ENCODE measurements around the gene CD34. TPM values are rescaled to one million over a fixed set of nuclear protein-coding genes. Genes with fewer than 3 reads are reported as not detected.

CD34 gene
- total and polyA plus RNA-seq, 8 donors = 3.2 to 31.2 (median 11.6) TPM

DNA sequence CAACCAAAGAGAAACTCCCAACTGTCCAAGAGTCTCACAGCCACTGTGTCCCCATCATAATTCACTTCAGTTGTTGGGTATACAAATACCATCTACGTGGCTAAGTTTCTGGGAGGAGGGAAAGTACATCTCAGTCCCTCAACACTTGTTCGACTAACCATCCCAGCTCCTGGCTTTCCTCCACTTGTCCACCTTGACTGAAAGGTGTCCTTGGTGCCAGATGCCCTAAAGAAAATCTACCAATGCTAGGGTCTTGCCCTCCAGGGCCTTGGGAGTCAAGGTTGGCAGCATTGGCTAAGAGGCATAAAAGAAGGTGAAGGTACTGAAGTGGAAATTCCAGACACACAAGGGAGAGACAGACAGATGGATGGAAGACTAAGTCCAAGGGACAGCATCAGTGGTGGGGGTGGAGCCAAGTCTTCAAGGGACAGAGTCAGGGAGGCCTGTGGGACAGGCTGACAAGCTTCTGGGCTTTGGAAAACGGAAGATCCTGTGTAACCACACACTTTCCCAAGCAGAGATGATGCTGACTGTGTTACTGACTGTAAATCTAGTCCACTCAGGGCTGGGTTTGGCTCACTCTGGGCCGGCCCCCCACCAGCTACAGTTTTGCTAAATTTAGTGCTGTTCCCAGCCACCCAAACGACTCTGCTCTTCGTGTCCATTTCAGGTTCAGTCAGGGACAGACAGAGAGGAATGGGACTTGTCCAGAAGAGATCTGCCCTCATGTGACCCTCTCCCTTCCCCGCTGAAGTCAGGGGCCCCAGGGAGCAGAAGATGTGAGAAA is 60.1 kb downstream of the CD34 start:
- intact Hi-C loops (cut with DNase I; ENCODE audit: low total_unique reads) = no loop called here
- H3K27me3 ChIP-seq = no peaks in the 10 kb centered on the region
- DNase-seq = no peak
- peaks cover 7 to 22% (median 16%) of the 10 kb centered on the region in 4 donors for H3K36me3 ChIP-seq
- H3K27ac ChIP-seq = peak overlapping the region in 3 of 5 donors; percentile 10 to 79 (median 73)
- H3K9me3 ChIP-seq = no peaks in the 10 kb centered on the region
- 75 to 90% (median 82%) methylated on average over 6 to 7 of the region's 7 CpGs for WGBS, 5 donors
- peaks cover 45 to 96% (median 68%) of the 10 kb centered on the region in 4 donors for H3K4me1 ChIP-seq
- H3K4me3 ChIP-seq = no peak overlapping the region
- TF ChIP-seq CTCF (IDR thresholded peaks at IDR 0.05) (no peak), POLR2A (IDR thresholded peaks at IDR 0.05) (no peak), POLR2AphosphoS5 (IDR thresholded peaks at IDR 0.05) (no peak), EP300 (IDR thresholded peaks at IDR 0.05) (no peak)

GRCh38 chr1:207849646-207850045 is 61.3 kb downstream of the CD34 start:
- 76 to 86% (median 83%) methylated on average over 8 of the region's 8 CpGs for WGBS, 5 donors
- no peaks in the 10 kb centered on the region for H3K27me3 ChIP-seq
- peak overlapping the region; percentile 16 to 79 (median 64) for H3K27ac ChIP-seq
- H3K36me3 ChIP-seq = peaks cover 7 to 19% (median 10%) of the 10 kb centered on the region in 4 donors
- no peaks in the 10 kb centered on the region for H3K9me3 ChIP-seq
- intact Hi-C loops (cut with DNase I; ENCODE audit: low total_unique reads) = no loop called here
- peaks cover 51 to 96% (median 77%) of the 10 kb centered on the region in 4 donors for H3K4me1 ChIP-seq
- TF ChIP-seq CTCF (IDR thresholded peaks at IDR 0.05) (no peak), EP300 (IDR thresholded peaks at IDR 0.05) (no peak), POLR2AphosphoS5 (IDR thresholded peaks at IDR 0.05) (no peak), POLR2A (IDR thresholded peaks at IDR 0.05) (no peak)
- DNase-seq = no peak
- no peak overlapping the region for H3K4me3 ChIP-seq

DNA sequence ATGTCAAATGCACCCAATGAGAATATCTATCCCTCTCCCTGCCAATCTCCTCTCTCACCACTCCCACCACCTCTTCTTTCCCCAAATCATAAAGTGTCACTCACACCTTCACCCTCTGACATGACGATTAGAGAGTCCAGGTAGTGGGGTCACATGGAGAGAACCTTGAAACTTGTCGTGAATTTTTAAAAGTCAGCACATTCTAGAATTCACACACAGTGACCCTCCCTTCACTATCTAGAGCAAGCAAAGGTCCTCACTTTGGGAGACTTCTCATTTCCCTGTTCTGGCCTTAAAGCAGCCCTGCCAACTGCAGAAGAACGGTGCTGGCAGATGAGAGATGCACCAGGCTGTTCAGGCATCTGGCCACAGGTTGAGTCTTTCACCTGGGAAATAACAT is 61.9 kb downstream of the CD34 start:
- no peak for DNase-seq
- Histone ChIP-seq H3K4me1 (peaks cover 49 to 96% (median 76%) of the 10 kb centered on the region in 4 donors), H3K9me3 (no peaks in the 10 kb centered on the region), H3K4me3 (no peak overlapping the region), H3K36me3 (peaks cover 7 to 22% (median 10%) of the 10 kb centered on the region in 4 donors), H3K27ac (peak overlapping the region; percentile 16 to 79 (median 64)), H3K27me3 (no peaks in the 10 kb centered on the region)
- intact Hi-C loops (cut with DNase I; ENCODE audit: low total_unique reads) = no loop called here
- TF ChIP-seq CTCF (IDR thresholded peaks at IDR 0.05) (no peak), POLR2AphosphoS5 (IDR thresholded peaks at IDR 0.05) (no peak), POLR2A (IDR thresholded peaks at IDR 0.05) (no peak), EP300 (IDR thresholded peaks at IDR 0.05) (no peak)
- 45 to 68% (median 51%) methylated on average over 3 of the region's 3 CpGs for WGBS, 5 donors

DNA sequence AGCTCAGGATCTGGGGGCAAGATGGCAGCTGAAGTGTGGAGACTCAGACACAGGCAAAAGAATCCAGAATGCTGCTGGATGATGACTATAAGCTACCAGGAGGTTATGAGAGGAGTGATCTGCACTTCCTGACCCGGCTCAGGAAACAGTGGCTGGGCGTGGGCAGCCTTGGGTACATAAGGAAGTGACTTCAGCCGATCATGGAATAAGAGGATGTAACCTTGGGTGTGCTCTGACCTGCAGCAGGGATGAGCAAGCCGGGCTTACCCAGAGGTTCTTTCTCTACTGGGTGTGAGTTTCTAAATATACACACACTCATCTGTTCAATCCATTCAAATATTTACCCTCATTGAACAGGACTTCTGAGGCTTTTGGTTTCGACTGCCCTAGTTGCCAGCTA is 62.7 kb downstream of the CD34 start:
- no peaks in the 10 kb centered on the region for H3K9me3 ChIP-seq
- 10 to 46% (median 21%) methylated on average over 5 of the region's 5 CpGs for whole genome bisulfite sequencing, 5 donors
- intact Hi-C loops (cut with DNase I; ENCODE audit: low total_unique reads) = no loop called here
- H3K27ac ChIP-seq = peak overlapping the region; percentile 50 to 79 (median 64)
- peaks cover 5 to 27% (median 10%) of the 10 kb centered on the region in 4 donors for H3K36me3 ChIP-seq
- H3K4me3 ChIP-seq = no peak overlapping the region
- peaks cover 42 to 95% (median 71%) of the 10 kb centered on the region in 4 donors for H3K4me1 ChIP-seq
- peak; percentile 73 to 87 for DNase-seq
- TF ChIP-seq CTCF (IDR thresholded peaks at IDR 0.05) = no peak
- TF ChIP-seq POLR2AphosphoS5 (IDR thresholded peaks at IDR 0.05) = peak in 2 of 3 donors; percentile 74 to 89
- no peaks in the 10 kb centered on the region for H3K27me3 ChIP-seq

Data from stomach (tissue), 9 donors.